ENCODE results near the gene PGM1.

GRCh38 chr1:63678200-63678599 lies 85.0 kb downstream of the PGM1 start:
- TF ChIP-seq POLR2AphosphoS5 (IDR thresholded peaks at IDR 0.05) = no peak
- TF ChIP-seq, protein P1, sequence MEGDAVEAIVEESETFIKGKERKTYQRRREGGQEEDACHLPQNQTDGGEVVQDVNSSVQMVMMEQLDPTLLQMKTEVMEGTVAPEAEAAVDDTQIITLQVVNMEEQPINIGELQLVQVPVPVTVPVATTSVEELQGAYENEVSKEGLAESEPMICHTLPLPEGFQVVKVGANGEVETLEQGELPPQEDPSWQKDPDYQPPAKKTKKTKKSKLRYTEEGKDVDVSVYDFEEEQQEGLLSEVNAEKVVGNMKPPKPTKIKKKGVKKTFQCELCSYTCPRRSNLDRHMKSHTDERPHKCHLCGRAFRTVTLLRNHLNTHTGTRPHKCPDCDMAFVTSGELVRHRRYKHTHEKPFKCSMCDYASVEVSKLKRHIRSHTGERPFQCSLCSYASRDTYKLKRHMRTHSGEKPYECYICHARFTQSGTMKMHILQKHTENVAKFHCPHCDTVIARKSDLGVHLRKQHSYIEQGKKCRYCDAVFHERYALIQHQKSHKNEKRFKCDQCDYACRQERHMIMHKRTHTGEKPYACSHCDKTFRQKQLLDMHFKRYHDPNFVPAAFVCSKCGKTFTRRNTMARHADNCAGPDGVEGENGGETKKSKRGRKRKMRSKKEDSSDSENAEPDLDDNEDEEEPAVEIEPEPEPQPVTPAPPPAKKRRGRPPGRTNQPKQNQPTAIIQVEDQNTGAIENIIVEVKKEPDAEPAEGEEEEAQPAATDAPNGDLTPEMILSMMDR (IDR thresholded peaks at IDR 0.05 in 8 of 11, conservative IDR thresholded peaks at IDR 0.05 in 3 of 11) = no peak

Data from spleen (tissue), 7 donors.